Endodermal cell (in vitro differentiated cells): ENCODE measurements around the gene MYOZ1. TPM values are rescaled to one million over a fixed set of nuclear protein-coding genes. Genes with fewer than 3 reads are reported as not detected.

Experiments used
- DNase-seq: peaks from one replicate; pipeline ENCODE4 v3.0.0-alpha.2; 2017
- H3K27ac ChIP-seq: 2 replicates; pipeline ENCODE4 v1.5.1; 2013; ENCODE audit warnings: mild to moderate bottlenecking, low read depth, low read length, moderate library complexity
- H3K27me3 ChIP-seq: 2 replicates; pipeline ENCODE4 v1.6.1; 2013; ENCODE audit warnings: mild to moderate bottlenecking, low read length, moderate library complexity; ENCODE audit not compliant: insufficient read depth, control insufficient read depth, poor library complexity, severe bottlenecking
- H3K36me3 ChIP-seq: 2 replicates; pipeline ENCODE4 v1.7.0; 2013; ENCODE audit warnings: mild to moderate bottlenecking, low read length, moderate library complexity; ENCODE audit not compliant: control insufficient read depth, insufficient read depth
- H3K4me1 ChIP-seq: one replicate; pipeline ENCODE4 v1.7.0; 2013; ENCODE audit warnings: low read length; ENCODE audit not compliant: control insufficient read depth, insufficient read depth
- H3K4me3 ChIP-seq: 2 replicates; pipeline ENCODE4 v1.5.1; 2013; ENCODE audit warnings: mild to moderate bottlenecking, low read length, moderate library complexity
- H3K9ac ChIP-seq: 2 replicates; pipeline ENCODE4 v1.6.1; 2013; ENCODE audit warnings: mild to moderate bottlenecking, low read length, moderate library complexity; ENCODE audit not compliant: poor library complexity, severe bottlenecking; ENCODE audit errors: extremely low read depth
- H3K9me3 ChIP-seq: 2 replicates; pipeline ENCODE4 v1.6.1; 2013; ENCODE audit warnings: mild to moderate bottlenecking, low read length, moderate library complexity; ENCODE audit not compliant: control insufficient read depth
- H3K27ac Mint-ChIP-seq: 2 replicates; pipeline ENCODE4 v1.8.0; 2020; ENCODE audit warnings: mixed read lengths
- H3K27me3 Mint-ChIP-seq: 2 replicates; pipeline ENCODE4 v1.8.0; 2021; ENCODE audit warnings: mild to moderate bottlenecking, mixed read lengths; ENCODE audit not compliant: insufficient read depth
- H3K36me3 Mint-ChIP-seq: 2 replicates; pipeline ENCODE4 v1.8.0; 2020; ENCODE audit warnings: low read depth, mixed read lengths
- H3K4me1 Mint-ChIP-seq: 2 replicates; pipeline ENCODE4 v1.8.0; 2020; ENCODE audit warnings: mixed read lengths
- H3K4me3 Mint-ChIP-seq: 2 replicates; pipeline ENCODE4 v1.8.0; 2020; ENCODE audit warnings: mild to moderate bottlenecking, moderate library complexity, mixed read lengths
- H3K9me3 Mint-ChIP-seq: 2 replicates; pipeline ENCODE4 v1.8.0; 2020; ENCODE audit warnings: mild to moderate bottlenecking, mixed read lengths
- CTCF ChIP-seq: fragments of 200-600 bp; sonication (generic); conservative IDR thresholded peaks from 2 replicates; pipeline ENCODE4 v1.5.0; 2021; ENCODE audit warnings: antibody characterized with exemption, mild to moderate bottlenecking
- WGBS, 2 experiments: methylation state at CpG; one replicate each; pipeline versions ENCODE4 v1.1.5 to v1.1.7; 2013; ENCODE audit warnings: missing lambda C conversion rate in 2 of 2, mixed read lengths in 1 of 2; ENCODE audit not compliant: insufficient coverage in 1 of 2, insufficient read length in 1 of 2; 5-methylcytosine and 5-hydroxymethylcytosine counted together
- total RNA-seq, 2 donors: library from RNA; stranded (reverse); fragmentation: NEBNext Ultra II Directional in 1 of 2; extraction: Animal tissue kit (Norgen Biotek cat#: 25700) in 1 of 2; gene quantifications; 2 replicates in 1 of 2; 3 replicates in 1 of 2; pipeline ENCODE4 v1.2.1, GENCODE V29; 2021

MYOZ1 gene
- total RNA-seq, 2 donors from 2014 or later = 1.6 to 2.4 TPM

- H3K4me1 ChIP-seq = peaks cover 9% of the 10 kb centered on the region
- no peak overlapping the region for H3K4me3 ChIP-seq
- H3K36me3 ChIP-seq = no peaks in the 10 kb centered on the region
- H3K27me3 ChIP-seq = no peaks in the 10 kb centered on the region
- Mint-ChIP-seq H3K27me3 (peaks cover 7% of the 10 kb centered on the region), H3K4me3 (peak overlapping the region; percentile 68), H3K27ac (peak overlapping the region; percentile 81), H3K4me1 (peaks cover 39% of the 10 kb centered on the region), H3K9me3 (no peaks in the 10 kb centered on the region), H3K36me3 (no peaks in the 10 kb centered on the region)
- no peaks in the 10 kb centered on the region for H3K9me3 ChIP-seq
- DNase-seq = peak; percentile 94
- 81 to 82% methylated on average over 19 to 32 of the region's 32 CpGs for WGBS, 2 experiments
- no peak overlapping the region for H3K27ac ChIP-seq
- TF ChIP-seq CTCF = peak; percentile 20
- H3K9ac ChIP-seq = no peak overlapping the region
Measured at GRCh38 chr10:73647211-73647874, 6.1 kb upstream of the MYOZ1 start.

- Mint-ChIP-seq H3K36me3 (no peaks in the 10 kb centered on the region), H3K27ac (peak overlapping the region; percentile 81), H3K27me3 (peaks cover 10% of the 10 kb centered on the region), H3K4me1 (peaks cover 39% of the 10 kb centered on the region), H3K4me3 (peak overlapping the region; percentile 68), H3K9me3 (no peaks in the 10 kb centered on the region)
- Histone ChIP-seq H3K4me3 (no peak overlapping the region), H3K27ac (no peak overlapping the region), H3K9me3 (no peaks in the 10 kb centered on the region), H3K9ac (no peak overlapping the region), H3K27me3 (no peaks in the 10 kb centered on the region), H3K36me3 (no peaks in the 10 kb centered on the region), H3K4me1 (peaks cover 9% of the 10 kb centered on the region)
- no peak for TF ChIP-seq CTCF
- 90 to 94% methylated on average over 2 to 9 of the region's 9 CpGs for WGBS, 2 experiments
- DNase-seq = peak; percentile 66
Measured at GRCh38 chr10:73646598-73647041, 5.3 kb upstream of the MYOZ1 start.

- Histone ChIP-seq H3K9ac (no peak overlapping the region), H3K4me1 (peaks cover 9% of the 10 kb centered on the region), H3K27me3 (no peaks in the 10 kb centered on the region), H3K36me3 (no peaks in the 10 kb centered on the region), H3K9me3 (no peaks in the 10 kb centered on the region), H3K4me3 (no peak overlapping the region), H3K27ac (no peak overlapping the region)
- 87 to 89% methylated on average over 3 of the region's 3 CpGs for WGBS, 2 experiments
- Mint-ChIP-seq H3K4me3 (no peak overlapping the region), H3K27me3 (peaks cover 12% of the 10 kb centered on the region), H3K4me1 (peaks cover 31% of the 10 kb centered on the region), H3K36me3 (no peaks in the 10 kb centered on the region), H3K9me3 (no peaks in the 10 kb centered on the region), H3K27ac (no peak overlapping the region)
- no peak for DNase-seq
- no peak for TF ChIP-seq CTCF
Measured at GRCh38 chr10:73645251-73645650, 4.0 kb upstream of the MYOZ1 start.
